Tibial artery (tissue), 4 donors: ENCODE measurements around the gene ACSL6.

Experiments
- DNase-seq, 2 donors: peaks; one replicate each; pipeline ENCODE4 v3.0.0-alpha.2; 2019
- H3K27ac ChIP-seq, 2 donors: fragments of 200-600 bp; sonication (generic) in 1 of 2; 1 replicate in 1 of 2; 2 replicates in 1 of 2; pipeline ENCODE4 v1.5.1; 2018 to 2019; ENCODE audit warnings: mild to moderate bottlenecking in 1 of 2
- H3K27me3 ChIP-seq, 2 donors: fragments of 200-600 bp; sonication (generic) in 1 of 2; one replicate each; pipeline versions ENCODE4 v1.5.1 to v1.6.0; 2016 to 2019
- H3K36me3 ChIP-seq, 3 donors: fragments of 200-600 bp; sonication (generic) in 2 of 3; one replicate each; pipeline ENCODE4 v1.5.1; 2016 to 2019; ENCODE audit warnings: mild to moderate bottlenecking in 2 of 3
- H3K4me1 ChIP-seq, 4 donors: fragments of 200-600 bp; sonication (generic) in 2 of 4; 1 replicate in 3 of 4; 2 replicates in 1 of 4; pipeline ENCODE4 v1.5.1; 2016 to 2019
- H3K4me3 ChIP-seq, 2 donors: fragments of 200-600 bp; sonication (generic) in 1 of 2; 1 replicate in 1 of 2; 2 replicates in 1 of 2; pipeline ENCODE4 v1.5.1; 2018 to 2019; ENCODE audit warnings: mild to moderate bottlenecking in 2 of 2
- H3K9me3 ChIP-seq, 3 donors: fragments of 200-600 bp; sonication (generic) in 1 of 3; one replicate each; pipeline ENCODE4 v1.5.1; 2016 to 2019
- CTCF ChIP-seq, 2 experiments: fragments of 200-600 bp in 1 of 2; fragments of 450-650 bp in 1 of 2; IDR thresholded peaks; one replicate each; pipeline ENCODE4 v1.5.1; 2017 to 2019; ENCODE audit warnings: antibody characterized with exemption in 2 of 2, mild to moderate bottlenecking in 1 of 2, moderate library complexity in 1 of 2
- intact Hi-C: fragments of 100-400 bp; cut with DNase I; formaldehyde crosslinking; loops from one replicate; pipeline ENCODE4 v1.15.0; 2023; ENCODE audit warnings: low total_unique reads

The ACSL6 gene

GRCh38 chr5:132000677-132001453 is 10.6 kb downstream of the ACSL6 start:
- Histone ChIP-seq H3K36me3 (no peaks in the 10 kb centered on the region), H3K9me3 (no peaks in the 10 kb centered on the region), H3K27me3 (peaks cover 0 to 9% of the 10 kb centered on the region in 2 donors), H3K4me3 (no peak overlapping the region), H3K4me1 (peaks cover 0 to 8% (median 2%) of the 10 kb centered on the region in 4 donors), H3K27ac (no peak overlapping the region)
- intact Hi-C loops = no loop called here
- no peak for DNase-seq
- no peak for TF ChIP-seq CTCF (IDR thresholded peaks at IDR 0.05)

- Histone ChIP-seq H3K27me3 (peaks cover 0 to 9% of the 10 kb centered on the region in 2 donors), H3K4me1 (peaks cover 0 to 8% (median 2%) of the 10 kb centered on the region in 4 donors), H3K9me3 (no peaks in the 10 kb centered on the region), H3K36me3 (no peaks in the 10 kb centered on the region), H3K4me3 (no peak overlapping the region), H3K27ac (no peak overlapping the region)
- no peak for TF ChIP-seq CTCF (IDR thresholded peaks at IDR 0.05)
- intact Hi-C loops = no loop called here
- no peak for DNase-seq
Measured at GRCh38 chr5:132000241-132000490, 11.3 kb downstream of the ACSL6 start.

GRCh38 chr5:131999441-132000240 is 11.8 kb downstream of the ACSL6 start:
- no peak for DNase-seq
- intact Hi-C loops = no loop called here
- Histone ChIP-seq H3K4me1 (peaks cover 0 to 8% (median 2%) of the 10 kb centered on the region in 4 donors), H3K9me3 (no peaks in the 10 kb centered on the region), H3K27ac (no peak overlapping the region), H3K27me3 (peaks cover 0 to 9% of the 10 kb centered on the region in 2 donors), H3K4me3 (no peak overlapping the region), H3K36me3 (no peaks in the 10 kb centered on the region)
- no peak for TF ChIP-seq CTCF (IDR thresholded peaks at IDR 0.05)

- TF ChIP-seq CTCF (IDR thresholded peaks at IDR 0.05) = no peak
- Histone ChIP-seq H3K27me3 (peaks cover 0 to 9% of the 10 kb centered on the region in 2 donors), H3K4me1 (peaks cover 0 to 8% (median 2%) of the 10 kb centered on the region in 4 donors), H3K9me3 (no peaks in the 10 kb centered on the region), H3K36me3 (no peaks in the 10 kb centered on the region), H3K27ac (no peak overlapping the region), H3K4me3 (no peak overlapping the region)
- intact Hi-C loops = no loop called here
- DNase-seq = no peak
Measured at GRCh38 chr5:131999041-131999440, 12.4 kb downstream of the ACSL6 start.

GRCh38 chr5:131998431-131999040 is 12.9 kb downstream of the ACSL6 start:
- Histone ChIP-seq H3K9me3 (no peaks in the 10 kb centered on the region), H3K4me1 (peaks cover 0 to 8% (median 1%) of the 10 kb centered on the region in 4 donors), H3K4me3 (no peak overlapping the region), H3K27ac (no peak overlapping the region), H3K36me3 (no peaks in the 10 kb centered on the region), H3K27me3 (peaks cover 0 to 9% of the 10 kb centered on the region in 2 donors)
- DNase-seq = no peak
- intact Hi-C loops = no loop called here
- TF ChIP-seq CTCF (IDR thresholded peaks at IDR 0.05) = no peak
